ENCODE measurements around the gene NME1.

GRCh38 chr17:51191895-51192294 is 38.5 kb downstream of the NME1 start:
- TF ChIP-seq, protein P1, sequence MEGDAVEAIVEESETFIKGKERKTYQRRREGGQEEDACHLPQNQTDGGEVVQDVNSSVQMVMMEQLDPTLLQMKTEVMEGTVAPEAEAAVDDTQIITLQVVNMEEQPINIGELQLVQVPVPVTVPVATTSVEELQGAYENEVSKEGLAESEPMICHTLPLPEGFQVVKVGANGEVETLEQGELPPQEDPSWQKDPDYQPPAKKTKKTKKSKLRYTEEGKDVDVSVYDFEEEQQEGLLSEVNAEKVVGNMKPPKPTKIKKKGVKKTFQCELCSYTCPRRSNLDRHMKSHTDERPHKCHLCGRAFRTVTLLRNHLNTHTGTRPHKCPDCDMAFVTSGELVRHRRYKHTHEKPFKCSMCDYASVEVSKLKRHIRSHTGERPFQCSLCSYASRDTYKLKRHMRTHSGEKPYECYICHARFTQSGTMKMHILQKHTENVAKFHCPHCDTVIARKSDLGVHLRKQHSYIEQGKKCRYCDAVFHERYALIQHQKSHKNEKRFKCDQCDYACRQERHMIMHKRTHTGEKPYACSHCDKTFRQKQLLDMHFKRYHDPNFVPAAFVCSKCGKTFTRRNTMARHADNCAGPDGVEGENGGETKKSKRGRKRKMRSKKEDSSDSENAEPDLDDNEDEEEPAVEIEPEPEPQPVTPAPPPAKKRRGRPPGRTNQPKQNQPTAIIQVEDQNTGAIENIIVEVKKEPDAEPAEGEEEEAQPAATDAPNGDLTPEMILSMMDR (conservative IDR thresholded peaks at IDR 0.05; ENCODE audit: low read depth, low read length) = no peak
- no peak for TF ChIP-seq EZH2 (IDR thresholded peaks at IDR 0.05; ENCODE audit: low read length, unreplicated experiment)
- no peak for TF ChIP-seq EZH2phosphoT487 (IDR thresholded peaks at IDR 0.05; ENCODE audit: borderline replicate concordance, low read length)
